NT2/D1 (cell line): Measurements from ENCODE around the gene PGS1.

ENCODE experiments used
- YY1 ChIP-seq: IDR thresholded peaks from 2 replicates; pipeline ENCODE4 v1.6.1; 2011; ENCODE audit not compliant: insufficient read length, insufficient read depth
- ZNF274 ChIP-seq: IDR thresholded peaks from 2 replicates; pipeline ENCODE4 v1.6.1; 2011; ENCODE audit warnings: mild to moderate bottlenecking, low read depth, low read length

DNA sequence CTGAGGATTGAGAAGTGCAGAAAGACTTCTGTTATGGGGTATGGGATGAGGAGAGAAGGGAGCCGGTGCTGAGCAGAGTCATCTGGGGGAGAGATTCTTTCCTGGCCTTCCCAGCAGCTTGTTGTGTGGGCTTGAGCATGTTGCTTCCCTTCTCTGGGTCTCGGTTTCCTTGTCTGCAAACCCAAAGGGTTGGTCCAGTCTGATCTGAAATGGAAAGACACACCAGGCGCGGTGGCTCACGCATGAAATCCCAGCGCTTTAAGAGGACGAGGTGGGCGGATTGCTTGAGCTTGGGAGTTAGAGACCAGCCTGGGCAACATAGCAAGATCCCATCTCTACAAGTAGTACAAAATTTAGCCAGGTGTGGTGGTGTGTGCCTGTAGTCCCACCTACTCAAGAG is 24.6 kb upstream of the PGS1 start:
- TF ChIP-seq ZNF274 (no peak), YY1 (no peak)
